ENCODE measurements around the gene ATG4B. TPM values are rescaled to one million over a fixed set of nuclear protein-coding genes. Genes with fewer than 3 reads are reported as not detected.

ATG4B gene
- total and polyA plus RNA-seq, 2 donors (not counting 3 experiments of a cell fraction or from before 2014, with no cell fraction given) = 83.6 to 113 TPM

GRCh38 chr2:241606186-241606585 is 31.3 kb upstream of the ATG4B start:
- Histone ChIP-seq H3K9me1 (replicated peaks; ENCODE audit: control insufficient read depth, extremely low read depth, insufficient read depth, low read length) (no peaks in the 10 kb centered on the region), H3K4me1 (ENCODE audit: control insufficient read depth, extremely low read depth, insufficient read depth, low read length) (peaks cover 5% of the 10 kb centered on the region), H3K27me3 (ENCODE audit: control insufficient read depth in 2 of 2, insufficient read depth in 2 of 2, low read length in 2 of 2) (no peaks in the 10 kb centered on the region), H4K20me1 (replicated peaks; ENCODE audit: control insufficient read depth, extremely low read depth, insufficient read depth, low read length) (no peaks in the 10 kb centered on the region), H3K4me3 (replicated peaks in 1 of 3; ENCODE audit: insufficient read depth in 1 of 3, low read depth in 1 of 3, low read length in 3 of 3) (no peak overlapping the region), H3K27ac (ENCODE audit: insufficient read depth, low read depth, low read length) (no peak overlapping the region), H3K79me2 (ENCODE audit: control insufficient read depth, insufficient read depth, low read length) (peaks cover 6% of the 10 kb centered on the region), H2AFZ (ENCODE audit: low read depth, low read length) (no peak overlapping the region), H3K9me3 (replicated peaks; ENCODE audit: control insufficient read depth, insufficient read depth, low read length) (no peaks in the 10 kb centered on the region), H3K9ac (replicated peaks; ENCODE audit: extremely low read depth, insufficient read depth, low read length) (no peak overlapping the region), H3K36me3 (ENCODE audit: control insufficient read depth in 2 of 2, extremely low read depth in 1 of 2, insufficient read depth in 2 of 2, low read length in 2 of 2) (peaks cover 5 to 18% of the 10 kb centered on the region in 2 experiments), H3K4me2 (ENCODE audit: insufficient read depth, low read length) (no peak overlapping the region)
- TF ChIP-seq MAX (IDR thresholded peaks at IDR 0.05; ENCODE audit: insufficient read depth, insufficient read length) = no peak
- no peak for TF ChIP-seq POLR2AphosphoS5 (IDR thresholded peaks at IDR 0.05; ENCODE audit: insufficient read depth, low read depth, low read length)
- no peak for TF ChIP-seq GATA2 (IDR thresholded peaks at IDR 0.05; ENCODE audit: insufficient read depth, insufficient read length, low read depth, low read length)
- TF ChIP-seq CTCF (IDR thresholded peaks at IDR 0.05; ENCODE audit: extremely low read depth in 1 of 2, insufficient read depth in 1 of 2, low read depth in 1 of 2, low read length in 2 of 2) = no peak
- no peak for TF ChIP-seq FOS (IDR thresholded peaks at IDR 0.05; ENCODE audit: borderline replicate concordance, insufficient read depth, low read length)
- no peak for TF ChIP-seq JUN (IDR thresholded peaks at IDR 0.05; ENCODE audit: borderline replicate concordance, insufficient read depth, insufficient read length, low read depth)
- TF ChIP-seq EZH2 (IDR thresholded peaks at IDR 0.05; ENCODE audit: borderline replicate concordance, low read depth, low read length, severe bottlenecking) = no peak
- TF ChIP-seq MYC (IDR thresholded peaks at IDR 0.05; ENCODE audit: low read depth, low read length) = no peak
- TF ChIP-seq POLR2A (IDR thresholded peaks at IDR 0.05; ENCODE audit: low read depth, low read length) = no peak
- ChIA-PET POLR2A (no interaction called here), CTCF (interaction anchor here (1.2 kb wide), 1 partner anchor 12 kb away, joined by 5 read pairs; no protein-coding TSS in a partner anchor)
- BruUV-seq (replicated peaks) = no TSS peak
- dilution Hi-C loops (cut with MboI; ENCODE audit: extremely low pct_ligation_motif_present, low sequenced_read_pairs) (no loop called here), intact Hi-C loops (cut with micrococcal nuclease) (no loop called here)
- DNase-seq (ENCODE audit: low read depth, low spot score) = no peak
- FAIRE-seq = no peak
